Bone marrow (tissue), 2 donors: ENCODE results near the gene FUT4.
"Not testable (repeated sequence)": the region's sequence is repeated elsewhere in the genome, so short reads cannot be mapped to it uniquely, and the experiment has no call there.

Experiments used
- DNase-seq, 2 donors: peaks; one replicate each; lab custom pipeline; 2025; lab: John Stamatoyannopoulos, UW

Gene FUT4

GRCh38 chr11:94533206-94533605, 10.5 kb upstream of the FUT4 start:
- no peak for DNase-seq

- peak in 1 of 2 donors; percentile 15 for DNase-seq
These were observed 9.8 kb upstream of the FUT4 start for GRCh38 chr11:94533696-94534630.

GRCh38 chr11:94536386-94536785, 7.3 kb upstream of the FUT4 start:
- no peak for DNase-seq

GRCh38 chr11:94537031-94537600, 6.6 kb upstream of the FUT4 start:
- DNase-seq: no peak

- DNase-seq: no peak
These were observed 4.3 kb upstream of the FUT4 start for GRCh38 chr11:94539420-94539819.

GRCh38 chr11:94544646-94545263, 1.0 kb downstream of the FUT4 start:
- DNase-seq: no peak

GRCh38 chr11:94545264-94546161, 1.8 kb downstream of the FUT4 start:
- DNase-seq: no peak

GRCh38 chr11:94546162-94546470, 2.4 kb downstream of the FUT4 start:
- no peak for DNase-seq

GRCh38 chr11:94546886-94547285, 3.2 kb downstream of the FUT4 start:
- DNase-seq: no peak

GRCh38 chr11:94549146-94549545, 5.4 kb downstream of the FUT4 start:
- no peak for DNase-seq

GRCh38 chr11:94550513-94550912, 6.8 kb downstream of the FUT4 start:
- peak in 1 of 2 donors; percentile 45 for DNase-seq

- no peak for DNase-seq
These were observed 10.2 kb downstream of the FUT4 start for GRCh38 chr11:94553938-94554337.

GRCh38 chr11:94555752-94556329, 12.1 kb downstream of the FUT4 start:
- not testable (repeated sequence) for DNase-seq

- no peak for DNase-seq
These were observed 13.7 kb downstream of the FUT4 start for GRCh38 chr11:94557421-94557820.

- no peak for DNase-seq
These were observed 14.3 kb downstream of the FUT4 start for GRCh38 chr11:94557992-94558391.

- DNase-seq: peak in 1 of 2 donors; percentile 58
These were observed 14.7 kb downstream of the FUT4 start for GRCh38 chr11:94558468-94558867.

- DNase-seq: no peak
These were observed 15.2 kb downstream of the FUT4 start for GRCh38 chr11:94558932-94559331.

- DNase-seq: no peak
These were observed 15.6 kb downstream of the FUT4 start for GRCh38 chr11:94559361-94559760.

- no peak for DNase-seq
These were observed 17.1 kb downstream of the FUT4 start for GRCh38 chr11:94560834-94561233.

- peak in 1 of 2 donors; percentile 61 for DNase-seq
These were observed 19.6 kb downstream of the FUT4 start for GRCh38 chr11:94563176-94563847.

- no peak for DNase-seq
These were observed 20.2 kb downstream of the FUT4 start for GRCh38 chr11:94563848-94564467.
